Limb (tissue), 2 donors: Measurements from ENCODE around the gene GFPT2.

Source experiments
- DNase-seq, 2 donors: peaks; one replicate each; pipeline ENCODE4 v3.0.0-alpha.2; 2016; ENCODE audit errors: extremely low spot score in 2 of 2

Gene GFPT2

GRCh38 chr5:180378438-180379344 is 25.6 kb upstream of the GFPT2 start:
- DNase-seq, result no peak

GRCh38 chr5:180377556-180378197 is 24.5 kb upstream of the GFPT2 start:
- no peak for DNase-seq

GRCh38 chr5:180376511-180376910 is 23.4 kb upstream of the GFPT2 start:
- no peak for DNase-seq

GRCh38 chr5:180375955-180376354 is 22.8 kb upstream of the GFPT2 start:
- DNase-seq, result no peak

- DNase-seq, result no peak
Observed at GRCh38 chr5:180375291-180375690, 22.2 kb upstream of the GFPT2 start.

- DNase-seq, result no peak
Observed at GRCh38 chr5:180373870-180374269, 20.7 kb upstream of the GFPT2 start.

GRCh38 chr5:180373454-180373853 is 20.3 kb upstream of the GFPT2 start:
- DNase-seq, result no peak

GRCh38 chr5:180371949-180372348 is 18.8 kb upstream of the GFPT2 start:
- DNase-seq, result no peak

- DNase-seq, result no peak
Observed at GRCh38 chr5:180370861-180371641, 17.9 kb upstream of the GFPT2 start.

GRCh38 chr5:180367991-180368390 is 14.9 kb upstream of the GFPT2 start:
- DNase-seq, result no peak

- DNase-seq, result no peak
Observed at GRCh38 chr5:180367300-180367699, 14.2 kb upstream of the GFPT2 start.

- DNase-seq, result no peak
Observed at GRCh38 chr5:180366326-180366725, 13.2 kb upstream of the GFPT2 start.

- no peak for DNase-seq
Observed at GRCh38 chr5:180365829-180366228, 12.7 kb upstream of the GFPT2 start.

GRCh38 chr5:180364306-180364856 is 11.2 kb upstream of the GFPT2 start:
- DNase-seq, result no peak

GRCh38 chr5:180360078-180360957 is 7.2 kb upstream of the GFPT2 start:
- DNase-seq, result no peak

- DNase-seq, result no peak
Observed at GRCh38 chr5:180358694-180359093, 5.6 kb upstream of the GFPT2 start.

- DNase-seq, result no peak
Observed at GRCh38 chr5:180358179-180358578, 5.0 kb upstream of the GFPT2 start.

- DNase-seq, result no peak
Observed at GRCh38 chr5:180354966-180355365, 1.8 kb upstream of the GFPT2 start.

- no peak for DNase-seq
Observed at GRCh38 chr5:180353980-180354452, 880 bp upstream of the GFPT2 start.
